AG09319 (cell line): ENCODE measurements around the gene IGF1R.

ENCODE experiments used
- DNase-seq: peaks from one replicate; pipeline ENCODE4 v3.0.0-alpha.2; 2010; ENCODE audit warnings: low read depth; ENCODE audit errors: extremely low read depth
- CTCF ChIP-seq: IDR thresholded peaks from 2 replicates; pipeline ENCODE4 v1.5.1; 2011; ENCODE audit warnings: low read depth, mild to moderate bottlenecking, inconsistent platforms, low read length, moderate library complexity

The IGF1R gene

GRCh38 chr15:98980899-98981228 is 332.5 kb downstream of the IGF1R start:
- no peak for DNase-seq

DNA sequence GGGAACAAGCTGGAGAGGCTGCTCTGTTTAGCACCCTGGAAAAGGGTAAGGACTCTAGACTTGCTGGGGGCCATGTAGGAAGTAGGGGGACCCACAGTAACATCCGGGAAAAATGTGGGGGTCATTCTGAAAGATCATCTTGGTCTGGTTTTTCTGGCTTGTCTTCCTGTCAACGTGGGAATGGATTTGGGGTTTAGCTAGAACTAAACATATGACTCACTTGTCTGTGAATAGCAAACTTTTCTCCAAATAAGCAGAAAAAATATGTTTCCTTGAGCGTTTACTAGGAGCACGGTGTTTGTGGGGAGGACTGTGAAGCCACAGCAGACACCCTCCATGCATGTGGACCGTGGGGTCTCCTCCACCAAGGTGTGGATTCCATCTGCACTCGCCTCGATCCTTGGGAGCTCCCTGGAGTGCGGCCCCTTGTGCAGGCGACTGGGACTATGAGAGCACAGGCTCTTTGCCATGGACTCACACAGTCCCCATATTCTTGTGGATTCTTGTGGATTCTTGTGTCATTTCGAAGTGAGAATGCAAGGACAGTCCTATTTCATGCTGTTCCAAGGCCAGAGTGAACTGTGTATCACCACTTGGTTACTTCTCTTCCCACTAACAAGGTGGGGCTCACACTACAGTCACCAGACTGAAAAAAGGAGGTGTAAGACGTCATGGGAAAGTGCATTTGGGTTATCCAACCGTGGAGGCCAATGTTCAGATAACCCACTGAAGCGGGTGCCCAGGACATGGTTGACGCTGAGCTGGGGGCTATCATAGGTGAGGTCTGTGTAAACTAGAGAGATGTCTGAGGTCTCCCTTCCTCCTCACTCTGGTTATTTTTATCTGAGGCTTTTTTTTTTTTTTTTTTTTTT is 333.7 kb downstream of the IGF1R start:
- TF ChIP-seq CTCF: no peak
- DNase-seq: no peak

More at GRCh38 chr15:98980899-98981228, 332.5 kb downstream of the IGF1R start:
- no peak for TF ChIP-seq CTCF

- DNase-seq: peak; percentile 45
- no peak for TF ChIP-seq CTCF
Measured at GRCh38 chr15:98983334-98983733, 335.0 kb downstream of the IGF1R start.

- no peak for DNase-seq
- no peak for TF ChIP-seq CTCF
Measured at GRCh38 chr15:98986281-98986680, 337.9 kb downstream of the IGF1R start.

DNA sequence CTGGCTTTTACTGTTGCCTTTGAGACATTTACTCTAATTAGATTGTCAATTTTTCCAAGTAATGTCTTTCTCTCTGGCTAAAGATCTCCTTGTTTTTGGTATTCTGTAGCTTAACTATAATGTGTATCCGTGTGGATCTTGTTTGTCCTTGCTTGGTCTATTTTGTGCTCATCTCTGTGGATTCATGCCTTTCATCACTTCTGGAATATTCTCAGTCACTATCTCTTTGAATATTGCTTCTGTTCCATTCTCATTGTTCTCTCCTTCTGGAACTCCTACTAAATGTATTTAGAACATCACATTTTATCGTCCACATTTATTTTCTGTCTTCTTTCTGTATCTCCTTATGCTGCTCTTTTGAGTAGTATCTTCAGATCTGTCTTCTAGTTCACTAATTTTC is 346.6 kb downstream of the IGF1R start:
- DNase-seq: no peak
- no peak for TF ChIP-seq CTCF

DNA sequence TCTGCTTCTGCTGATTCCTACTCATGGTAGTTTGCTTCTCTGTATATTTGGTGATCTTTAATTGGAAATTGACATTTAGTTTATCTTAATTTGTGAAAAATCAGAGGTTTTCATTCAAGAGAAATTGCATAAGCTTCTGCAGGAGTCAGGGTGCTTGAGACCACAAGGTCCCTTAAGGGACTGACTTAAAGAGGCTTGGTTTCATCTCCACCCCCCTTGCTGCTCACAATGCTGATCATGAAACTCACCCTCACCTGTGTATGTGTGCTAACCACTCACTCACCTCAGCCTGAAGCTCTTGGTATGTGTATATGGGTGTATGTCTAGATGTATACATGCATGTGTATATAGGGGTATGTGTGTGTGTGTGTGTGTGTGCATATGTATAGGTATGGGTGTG is 347.8 kb downstream of the IGF1R start:
- TF ChIP-seq CTCF: no peak

DNA sequence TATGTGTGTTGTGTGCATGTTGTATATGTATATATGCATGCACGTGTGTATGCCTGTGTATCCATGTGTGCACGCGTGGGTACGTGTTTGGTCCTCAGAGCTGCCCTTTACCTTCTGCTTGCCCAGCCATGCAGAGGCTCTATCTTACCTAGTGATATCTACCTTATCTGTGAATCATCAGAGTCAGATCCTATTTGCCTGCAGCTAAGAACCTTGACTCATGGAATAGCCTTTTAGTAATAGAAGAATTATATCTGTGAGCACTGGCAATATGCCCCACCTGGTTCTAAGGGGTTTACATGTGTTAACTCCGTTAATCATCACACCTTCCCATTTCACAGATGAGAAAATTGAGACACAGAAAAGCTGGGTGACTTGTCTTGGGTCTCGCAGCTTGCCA is 348.3 kb downstream of the IGF1R start:
- no peak for DNase-seq
- no peak for TF ChIP-seq CTCF

More for the DNA sequence above, 347.8 kb downstream of the IGF1R start:
- no peak for DNase-seq
